PC-3 (cell line): ENCODE data around the gene MTA3.

Experiments used
- EZH2 ChIP-seq: fragments of 300-600 bp; sonication (generic); IDR thresholded peaks from one replicate; pipeline ENCODE4 v1.6.1; 2017; ENCODE audit warnings: antibody characterized with exemption, mild to moderate bottlenecking, low read length; ENCODE audit not compliant: unreplicated experiment
- TF ChIP-seq, protein P1 (sequence below): fragments of 300-600 bp; sonication (generic); conservative IDR thresholded peaks from 2 replicates; pipeline ENCODE4 v1.5.1; 2017; ENCODE audit warnings: antibody characterized with exemption, low read depth, mild to moderate bottlenecking, low read length

DNA sequence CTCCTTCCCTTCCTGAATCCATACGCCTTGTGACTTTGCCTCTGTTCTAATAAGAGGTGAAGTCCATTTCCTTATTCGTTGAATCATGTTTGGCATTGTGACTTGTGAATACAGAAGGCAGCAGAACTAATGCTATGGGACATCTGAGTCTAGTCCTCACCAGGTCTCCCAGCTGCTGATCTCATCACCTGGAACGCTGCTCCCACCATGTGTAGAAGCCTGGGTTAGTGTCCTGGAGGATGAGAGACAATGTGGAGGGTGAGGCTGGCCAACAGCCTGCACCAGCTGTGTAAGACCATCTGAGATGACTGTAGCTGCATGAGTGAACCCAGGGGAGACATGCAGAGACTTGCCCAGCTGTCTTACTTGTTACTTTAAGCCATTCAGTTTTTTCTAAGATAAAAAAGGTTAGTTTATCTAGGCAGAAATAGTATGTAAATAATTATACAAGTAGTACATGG lies 227.4 kb downstream of the MTA3 start:
- TF ChIP-seq, protein P1, sequence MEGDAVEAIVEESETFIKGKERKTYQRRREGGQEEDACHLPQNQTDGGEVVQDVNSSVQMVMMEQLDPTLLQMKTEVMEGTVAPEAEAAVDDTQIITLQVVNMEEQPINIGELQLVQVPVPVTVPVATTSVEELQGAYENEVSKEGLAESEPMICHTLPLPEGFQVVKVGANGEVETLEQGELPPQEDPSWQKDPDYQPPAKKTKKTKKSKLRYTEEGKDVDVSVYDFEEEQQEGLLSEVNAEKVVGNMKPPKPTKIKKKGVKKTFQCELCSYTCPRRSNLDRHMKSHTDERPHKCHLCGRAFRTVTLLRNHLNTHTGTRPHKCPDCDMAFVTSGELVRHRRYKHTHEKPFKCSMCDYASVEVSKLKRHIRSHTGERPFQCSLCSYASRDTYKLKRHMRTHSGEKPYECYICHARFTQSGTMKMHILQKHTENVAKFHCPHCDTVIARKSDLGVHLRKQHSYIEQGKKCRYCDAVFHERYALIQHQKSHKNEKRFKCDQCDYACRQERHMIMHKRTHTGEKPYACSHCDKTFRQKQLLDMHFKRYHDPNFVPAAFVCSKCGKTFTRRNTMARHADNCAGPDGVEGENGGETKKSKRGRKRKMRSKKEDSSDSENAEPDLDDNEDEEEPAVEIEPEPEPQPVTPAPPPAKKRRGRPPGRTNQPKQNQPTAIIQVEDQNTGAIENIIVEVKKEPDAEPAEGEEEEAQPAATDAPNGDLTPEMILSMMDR: no peak
- TF ChIP-seq EZH2: no peak
